Measurements from ENCODE around the gene ABCD1.

DNA sequence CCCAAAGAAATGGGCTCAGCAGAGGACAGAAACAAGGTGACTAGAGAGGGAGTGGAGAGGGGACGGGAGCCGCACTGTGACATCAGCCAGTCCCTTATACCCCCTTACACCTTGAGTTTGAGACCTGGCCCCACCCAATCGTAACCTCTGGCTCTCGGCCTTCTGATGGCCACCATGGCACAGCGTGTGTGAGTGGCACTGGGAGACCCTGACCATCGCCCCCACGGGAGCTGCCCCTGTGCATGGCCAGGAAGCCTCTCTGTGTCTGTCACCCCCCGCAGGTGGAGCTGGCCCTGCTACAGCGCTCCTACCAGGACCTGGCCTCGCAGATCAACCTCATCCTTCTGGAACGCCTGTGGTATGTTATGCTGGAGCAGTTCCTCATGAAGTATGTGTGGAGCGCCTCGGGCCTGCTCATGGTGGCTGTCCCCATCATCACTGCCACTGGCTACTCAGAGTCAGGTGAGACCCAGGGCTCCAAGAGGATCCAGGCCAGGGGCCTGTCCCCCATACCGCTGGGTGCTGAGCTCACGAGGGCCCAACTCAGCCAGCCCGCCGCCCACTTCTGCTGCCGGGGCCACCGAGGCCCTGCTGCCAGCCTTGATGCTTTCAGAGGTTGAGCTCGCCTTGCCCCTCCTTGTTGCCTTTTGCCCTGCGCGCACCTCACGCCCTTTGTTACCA, 4.4 kb downstream of the ABCD1 start:
- no peak for TF ChIP-seq POLR2A (IDR thresholded peaks at IDR 0.05; ENCODE audit: low read depth, low read length)
- TF ChIP-seq PAX5 (IDR thresholded peaks at IDR 0.05; ENCODE audit: insufficient read depth, low read length, severe bottlenecking), result no peak

All from GM12891 (cell line).